Measurements from ENCODE around the gene WNT7B.

DNA sequence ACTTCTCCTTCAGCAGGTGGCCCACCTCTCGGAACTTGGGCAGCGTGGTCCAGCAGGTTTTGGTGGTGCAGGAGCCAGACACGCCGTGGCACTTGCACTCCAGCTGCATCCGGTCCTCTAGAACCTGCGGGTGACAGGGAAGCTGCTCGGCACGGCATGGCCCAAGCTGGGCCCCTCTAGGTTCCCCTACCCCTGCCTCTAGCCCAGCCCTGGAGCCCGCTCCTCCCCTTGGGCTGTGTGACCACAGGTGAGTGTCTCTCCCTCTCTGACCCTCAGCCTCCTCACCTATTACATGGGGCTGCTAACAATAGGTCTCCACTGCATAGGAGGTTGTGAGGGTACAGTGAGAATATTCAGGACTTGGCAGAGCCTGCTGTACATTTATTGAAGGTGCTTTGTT is 53.8 kb downstream of the WNT7B start:
- TF ChIP-seq CTCF (IDR thresholded peaks at IDR 0.05) (no peak), EZH2 (IDR thresholded peaks at IDR 0.05; ENCODE audit: borderline replicate concordance, insufficient read depth, low read depth, low read length, poor library complexity, severe bottlenecking) (no peak)

All from B cell (primary cell).